Left ventricle myocardium superior (tissue), 1 donor: ENCODE data around the gene EIPR1. TPM values are rescaled to one million over a fixed set of nuclear protein-coding genes. Genes with fewer than 3 reads are reported as not detected.
A peak's percentile ranks its signal among the peaks of the same experiment; 100 is the strongest.
"Not testable (repeated sequence)": the region's sequence is repeated elsewhere in the genome, so short reads cannot be mapped to it uniquely, and the experiment has no call there.

Experiments used
- ATAC-seq: fragments of 200-7000 bp; cut with Tn5 transposase; one replicate; pipeline ENCODE4 v1.9.1; 2020; ENCODE audit warnings: mild to moderate bottlenecking, moderate library complexity
- DNase-seq: peaks from one replicate; pipeline ENCODE4 v3.0.0-alpha.2; 2020
- intact Hi-C: fragments of 100-400 bp; cut with micrococcal nuclease; formaldehyde crosslinking; loops from one replicate; pipeline ENCODE4 v1.11.0; 2022
- total RNA-seq: library from RNA; stranded (reverse); fragmentation: NEBNext Ultra II Directional; extraction: Animal tissue kit (Norgen Biotek cat#: 25700); gene quantifications from one replicate; pipeline ENCODE4 v1.2.1, GENCODE V29; 2021
- donor health status: DM: no; HTN: yes; CAD: no; lungs with severe emphysema.

Gene EIPR1
- total RNA-seq, 1 donor from 2014 or later, result 9.6 TPM

DNA sequence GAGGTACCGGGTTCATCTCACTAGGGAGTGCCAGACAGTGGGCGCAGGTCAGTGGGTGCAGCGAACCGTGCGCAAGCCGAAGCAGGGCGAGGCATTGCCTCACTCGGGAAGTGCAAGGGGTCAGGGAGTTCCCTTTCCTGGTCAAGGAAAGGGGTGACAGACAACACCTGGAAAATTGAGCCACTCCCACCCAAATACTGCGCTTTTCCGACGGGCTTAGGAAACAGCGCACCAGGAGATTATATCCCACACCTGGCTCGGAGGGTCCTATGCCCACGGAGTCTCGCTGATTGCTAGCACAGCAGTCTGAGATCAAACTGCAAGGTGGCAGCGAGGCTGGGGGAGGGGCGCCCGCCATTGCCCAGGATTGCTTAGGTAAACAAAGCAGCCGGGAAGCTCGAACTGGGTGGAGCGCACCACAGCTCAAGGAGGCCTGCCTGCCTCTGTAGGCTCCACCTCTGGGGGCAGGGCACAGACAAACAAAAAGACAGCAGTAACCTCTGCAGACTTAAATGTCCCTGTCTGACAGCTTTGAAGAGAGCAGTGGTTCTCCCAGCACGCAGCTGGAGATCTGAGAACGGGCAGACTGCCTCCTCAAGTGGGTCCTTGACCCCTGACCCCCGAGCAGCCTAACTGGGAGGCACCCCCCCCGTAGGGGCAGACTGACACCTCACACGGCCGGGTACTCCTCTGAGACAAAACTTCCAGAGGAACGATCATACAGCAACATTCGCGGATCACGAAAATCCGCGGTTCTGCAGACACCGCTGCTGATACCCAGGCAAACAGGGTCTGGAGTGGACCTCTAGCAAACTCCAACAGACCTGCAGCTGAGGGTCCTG lies 8.1 kb downstream of the EIPR1 start:
- intact Hi-C loops, DNase-seq, ATAC-seq: not testable (repeated sequence)

GRCh38 chr2:3368261-3368722 lies 9.3 kb downstream of the EIPR1 start:
- ATAC-seq, result no peak
- intact Hi-C loops, result no loop called here
- no peak for DNase-seq

- no peak for DNase-seq
- intact Hi-C loops, result no loop called here
Measured at GRCh38 chr2:3365219-3365618, 12.4 kb downstream of the EIPR1 start.

GRCh38 chr2:3361518-3362389 lies 15.9 kb downstream of the EIPR1 start:
- intact Hi-C loops, result no loop called here
- DNase-seq (no peak), ATAC-seq (no peak)

More at GRCh38 chr2:3365219-3365618, 12.4 kb downstream of the EIPR1 start:
- no peak for ATAC-seq

- intact Hi-C loops, result no loop called here
- ATAC-seq, result no peak
Measured at GRCh38 chr2:3357926-3358325, 19.7 kb downstream of the EIPR1 start.

GRCh38 chr2:3357446-3357845 lies 20.2 kb downstream of the EIPR1 start:
- ATAC-seq, DNase-seq, intact Hi-C loops: not testable (repeated sequence)

More at GRCh38 chr2:3357926-3358325, 19.7 kb downstream of the EIPR1 start:
- DNase-seq, result no peak

DNA sequence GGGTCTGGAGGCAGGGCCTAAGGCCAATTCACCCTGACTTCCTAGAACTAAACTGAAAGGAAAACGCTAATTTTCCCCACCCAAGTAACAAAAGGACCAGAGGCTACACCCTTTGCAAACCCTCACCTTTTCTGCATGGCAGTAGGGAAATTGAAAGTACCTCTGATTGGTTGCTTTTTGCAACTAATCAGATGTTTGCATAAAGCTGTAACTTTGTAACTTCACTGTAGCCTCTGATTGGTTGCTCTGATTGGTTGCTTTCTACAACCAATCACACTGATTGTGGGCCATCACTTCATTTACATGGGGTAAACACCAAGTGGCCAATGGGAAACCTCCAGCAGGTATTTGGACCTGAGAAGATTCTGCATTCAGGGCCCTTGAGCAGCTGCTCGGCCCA lies 20.8 kb downstream of the EIPR1 start:
- intact Hi-C loops, result no loop called here
- no peak for DNase-seq
- no peak for ATAC-seq

DNA sequence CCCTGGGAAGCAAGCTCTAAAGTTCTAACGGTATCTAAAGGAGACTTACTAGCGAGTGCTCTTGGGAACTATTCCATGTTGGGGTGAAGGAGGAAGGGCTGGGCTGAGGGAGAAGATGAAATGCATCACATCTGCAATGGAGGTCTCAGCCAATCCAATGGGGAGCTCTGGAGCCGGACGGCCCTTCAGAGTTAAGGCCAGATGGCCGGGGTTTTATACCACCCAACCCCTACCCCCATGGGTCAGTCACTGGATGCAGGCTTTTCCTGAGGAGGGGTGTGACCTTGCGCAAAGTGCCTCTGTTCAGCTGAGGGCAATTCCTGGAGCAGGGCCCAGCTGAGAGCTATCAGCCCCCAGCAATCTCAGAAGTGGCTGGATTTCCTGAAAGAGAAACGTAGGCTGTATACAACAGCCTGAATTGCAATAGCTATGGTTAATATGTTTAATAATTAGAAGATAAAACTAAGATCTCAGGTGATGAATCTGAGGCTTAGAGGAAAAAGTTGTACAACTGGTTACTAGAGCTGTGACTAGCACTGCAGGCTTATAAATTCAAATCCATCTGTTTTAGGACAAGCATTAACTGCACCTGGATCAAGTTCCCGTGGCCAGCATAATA lies 21.6 kb downstream of the EIPR1 start:
- ATAC-seq (no peak), DNase-seq (no peak)
- intact Hi-C loops, result no loop called here

DNA sequence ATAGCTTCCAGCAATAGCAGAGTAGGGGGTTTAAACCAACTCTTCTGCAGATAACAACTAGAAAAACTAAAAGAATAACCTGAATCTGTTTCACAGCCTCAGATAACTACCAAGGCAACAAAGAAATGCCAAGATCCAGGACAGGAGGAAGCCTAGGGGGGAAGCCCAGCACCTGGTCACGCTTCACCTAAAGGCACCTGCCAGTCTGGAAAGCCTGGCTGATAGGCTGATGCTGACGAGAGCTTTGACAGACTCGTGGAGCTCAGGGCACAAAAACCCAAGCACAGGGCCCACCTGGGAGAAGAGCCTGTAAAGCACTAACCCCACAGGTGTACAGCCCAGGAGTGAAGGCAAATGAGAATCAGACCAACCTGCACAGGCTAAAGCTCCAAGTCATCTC lies 22.6 kb downstream of the EIPR1 start:
- ATAC-seq (no peak), DNase-seq (no peak)
- intact Hi-C loops, result no loop called here

- ATAC-seq, result peak; percentile 20
- DNase-seq, result no peak
- intact Hi-C loops, result no loop called here
Measured at GRCh38 chr2:3349211-3349693, 28.4 kb downstream of the EIPR1 start.

DNA sequence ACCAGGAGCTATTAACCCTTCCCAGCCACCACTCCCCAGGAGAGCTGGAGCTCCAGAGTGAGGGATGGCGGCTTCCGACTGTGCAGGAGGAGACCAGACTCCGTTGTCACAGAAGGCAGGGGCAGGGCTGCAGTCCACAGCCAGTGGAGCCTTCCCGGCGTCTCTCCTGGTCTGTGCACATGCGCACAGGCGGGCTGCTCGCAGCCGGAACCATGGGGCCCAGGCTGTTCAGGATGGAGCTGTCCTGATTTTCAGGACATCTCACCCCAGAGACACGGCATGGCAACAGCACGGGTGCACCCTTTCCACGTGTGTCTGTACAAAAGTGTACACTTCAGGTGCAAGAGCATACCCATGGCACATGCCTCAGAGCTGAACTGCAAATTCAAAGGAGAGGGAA lies 28.9 kb downstream of the EIPR1 start:
- ATAC-seq, result no peak
- no peak for DNase-seq
- intact Hi-C loops, result no loop called here

DNA sequence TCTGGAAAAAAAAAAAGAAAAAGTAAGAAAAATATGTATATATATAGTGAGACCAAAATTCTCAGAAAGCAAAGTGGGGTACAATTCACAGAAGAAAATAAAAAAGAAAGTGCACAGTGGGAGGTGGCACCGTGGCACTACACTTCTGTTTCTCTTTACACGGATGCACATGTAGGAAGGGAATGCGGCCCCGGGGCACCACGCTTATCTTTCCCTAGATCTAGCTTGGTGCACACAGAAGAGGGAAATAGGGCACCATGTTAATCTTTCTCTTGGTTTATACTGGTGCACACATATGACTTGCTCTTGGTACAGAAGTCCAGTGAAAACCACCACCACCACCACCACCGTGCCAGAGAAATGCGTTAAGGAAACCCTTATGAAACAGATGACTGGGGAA lies 32.0 kb downstream of the EIPR1 start:
- intact Hi-C loops, result no loop called here
- DNase-seq (no peak), ATAC-seq (no peak)

DNA sequence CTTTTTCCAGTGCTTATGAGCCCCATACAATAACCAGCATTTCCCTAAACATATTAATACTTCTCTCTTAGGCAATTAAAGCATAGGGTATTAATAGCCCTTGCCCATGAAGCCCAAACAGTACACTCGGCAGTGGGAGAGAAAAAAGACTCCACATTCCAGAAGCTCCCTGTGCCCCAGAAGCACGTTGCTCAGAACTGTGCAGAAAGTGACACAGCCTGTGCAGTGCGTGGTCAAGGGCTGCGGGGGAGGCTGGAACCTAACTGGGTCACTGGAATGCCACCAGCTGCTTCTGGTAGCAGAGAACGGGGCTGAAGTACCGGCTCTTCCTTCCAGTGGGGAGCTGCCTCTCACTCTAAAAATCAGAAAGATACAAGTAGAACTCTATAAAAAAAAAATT lies 32.7 kb downstream of the EIPR1 start:
- ATAC-seq (no peak), DNase-seq (no peak)
- intact Hi-C loops, result no loop called here

DNA sequence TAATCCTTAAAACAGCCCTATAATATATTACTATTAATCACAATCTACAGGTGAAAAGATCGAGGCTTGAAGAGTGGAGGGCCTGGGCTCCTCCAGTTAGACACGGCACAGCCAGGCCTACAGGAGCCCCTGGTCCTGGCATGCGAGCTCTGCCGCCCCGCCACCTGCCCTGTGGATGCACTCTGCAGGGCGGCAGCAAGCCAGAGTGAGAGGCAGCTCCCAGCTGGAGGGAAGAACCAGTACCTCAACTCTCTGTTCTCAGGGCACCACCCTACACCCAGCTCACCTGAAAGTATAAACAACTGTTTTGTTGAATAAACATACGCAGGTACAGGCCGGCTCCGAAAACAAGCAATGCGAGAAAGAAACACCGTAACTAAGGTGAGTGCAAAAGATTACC lies 34.6 kb downstream of the EIPR1 start:
- intact Hi-C loops, result no loop called here
- ATAC-seq (no peak), DNase-seq (no peak)

GRCh38 chr2:3342324-3342723 lies 35.3 kb downstream of the EIPR1 start:
- intact Hi-C loops, result no loop called here
- no peak for ATAC-seq
- no peak for DNase-seq

GRCh38 chr2:3341336-3341735 lies 36.3 kb downstream of the EIPR1 start:
- DNase-seq (no peak), ATAC-seq (no peak)
- intact Hi-C loops, result no loop called here

GRCh38 chr2:3340144-3340543 lies 37.5 kb downstream of the EIPR1 start:
- intact Hi-C loops, result no loop called here
- ATAC-seq (no peak), DNase-seq (no peak)

- no peak for ATAC-seq
- intact Hi-C loops, result no loop called here
Measured at GRCh38 chr2:3338340-3338739, 39.3 kb downstream of the EIPR1 start.

GRCh38 chr2:3336844-3337243 lies 40.8 kb downstream of the EIPR1 start:
- intact Hi-C loops, result no loop called here
- ATAC-seq (no peak), DNase-seq (no peak)

More at GRCh38 chr2:3338340-3338739, 39.3 kb downstream of the EIPR1 start:
- no peak for DNase-seq
